HG02678 (cell line): ENCODE data around the gene ACAD9.
"Not testable (repeated sequence)": the region's sequence is repeated elsewhere in the genome, so short reads cannot be mapped to it uniquely, and the experiment has no call there.

Source experiments
- ATAC-seq: cut with Tn5 transposase; IDR thresholded peaks from one replicate; pipeline ENCODE4 v1.9.1; 2021; ENCODE audit warnings: mild to moderate bottlenecking, moderate library complexity; ENCODE audit not compliant: unreplicated experiment

Gene ACAD9

GRCh38 chr3:128859630-128860029 is 19.8 kb upstream of the ACAD9 start:
- no peak for ATAC-seq

GRCh38 chr3:128861491-128861890 is 17.9 kb upstream of the ACAD9 start:
- no peak for ATAC-seq

- no peak for ATAC-seq
Measured at GRCh38 chr3:128863560-128863959, 15.9 kb upstream of the ACAD9 start.

GRCh38 chr3:128864351-128864811 is 15.0 kb upstream of the ACAD9 start:
- ATAC-seq: no peak

GRCh38 chr3:128864849-128865804 is 14.3 kb upstream of the ACAD9 start:
- not testable (repeated sequence) for ATAC-seq

- ATAC-seq: no peak
Measured at GRCh38 chr3:128867200-128868125, 12.0 kb upstream of the ACAD9 start.

GRCh38 chr3:128870347-128870746 is 9.1 kb upstream of the ACAD9 start:
- no peak for ATAC-seq

GRCh38 chr3:128872282-128872681 is 7.1 kb upstream of the ACAD9 start:
- no peak for ATAC-seq

GRCh38 chr3:128872744-128873143 is 6.7 kb upstream of the ACAD9 start:
- ATAC-seq: no peak

GRCh38 chr3:128873244-128874022 is 6.0 kb upstream of the ACAD9 start:
- no peak for ATAC-seq

GRCh38 chr3:128874481-128875180 is 4.8 kb upstream of the ACAD9 start:
- ATAC-seq: no peak

- ATAC-seq: peak; percentile 26
Measured at GRCh38 chr3:128875556-128876120, 3.8 kb upstream of the ACAD9 start.

GRCh38 chr3:128878011-128878457 is 1.4 kb upstream of the ACAD9 start:
- ATAC-seq: no peak

GRCh38 chr3:128878556-128879124 is 780 bp upstream of the ACAD9 start:
- peak; percentile 3 for ATAC-seq

GRCh38 chr3:128879991-128880390 is 571 bp downstream of the ACAD9 start:
- no peak for ATAC-seq

- not testable (repeated sequence) for ATAC-seq
Measured at GRCh38 chr3:128880455-128880854, 1.0 kb downstream of the ACAD9 start.

- no peak for ATAC-seq
Measured at GRCh38 chr3:128881576-128881975, 2.2 kb downstream of the ACAD9 start.

GRCh38 chr3:128882719-128883118 is 3.3 kb downstream of the ACAD9 start:
- ATAC-seq: no peak

GRCh38 chr3:128884992-128885391 is 5.6 kb downstream of the ACAD9 start:
- ATAC-seq: no peak
